DMS53 (cell line): ENCODE data around the gene TIPARP.
"Not testable (repeated sequence)": the region's sequence is repeated elsewhere in the genome, so short reads cannot be mapped to it uniquely, and the experiment has no call there.

ENCODE experiments used
- DNase-seq: peaks from one replicate; lab custom pipeline; 2025; lab: John Stamatoyannopoulos, UW

Gene TIPARP

DNA sequence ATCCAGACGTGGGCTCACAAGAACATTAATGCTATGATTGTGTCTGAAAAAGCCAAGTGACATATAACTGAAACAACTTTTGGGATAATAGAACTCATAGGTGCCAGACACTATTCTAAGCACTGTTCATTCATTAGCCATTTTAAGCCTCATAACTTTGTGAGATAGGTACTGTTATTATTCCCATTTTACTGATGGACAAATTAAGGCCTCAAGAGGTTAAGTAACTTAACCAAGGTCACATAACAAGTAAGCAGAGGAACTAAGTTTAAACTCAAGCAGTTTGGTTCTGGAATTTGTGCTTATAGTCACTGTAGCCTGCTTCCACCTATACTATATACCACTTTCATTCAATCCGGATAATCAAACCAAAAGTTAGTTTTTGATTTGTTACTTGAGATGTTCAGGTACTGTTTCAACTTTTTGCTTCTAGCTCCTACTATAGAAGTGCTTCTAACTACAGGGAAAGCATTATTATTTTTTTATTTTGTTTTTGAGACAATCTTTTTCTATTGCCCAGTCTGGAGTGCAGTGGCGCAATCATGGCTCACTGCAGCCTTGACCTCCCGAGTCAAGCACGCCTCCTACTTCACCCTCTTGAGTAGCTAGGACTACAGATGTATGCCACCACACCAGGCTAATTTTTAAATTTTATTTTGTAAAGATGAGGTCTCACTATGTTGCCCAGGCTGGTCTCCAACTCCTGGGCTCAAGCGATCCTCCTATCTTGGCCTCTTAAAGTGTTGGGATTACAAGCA lies 41.9 kb downstream of the TIPARP start:
- no peak for DNase-seq

DNA sequence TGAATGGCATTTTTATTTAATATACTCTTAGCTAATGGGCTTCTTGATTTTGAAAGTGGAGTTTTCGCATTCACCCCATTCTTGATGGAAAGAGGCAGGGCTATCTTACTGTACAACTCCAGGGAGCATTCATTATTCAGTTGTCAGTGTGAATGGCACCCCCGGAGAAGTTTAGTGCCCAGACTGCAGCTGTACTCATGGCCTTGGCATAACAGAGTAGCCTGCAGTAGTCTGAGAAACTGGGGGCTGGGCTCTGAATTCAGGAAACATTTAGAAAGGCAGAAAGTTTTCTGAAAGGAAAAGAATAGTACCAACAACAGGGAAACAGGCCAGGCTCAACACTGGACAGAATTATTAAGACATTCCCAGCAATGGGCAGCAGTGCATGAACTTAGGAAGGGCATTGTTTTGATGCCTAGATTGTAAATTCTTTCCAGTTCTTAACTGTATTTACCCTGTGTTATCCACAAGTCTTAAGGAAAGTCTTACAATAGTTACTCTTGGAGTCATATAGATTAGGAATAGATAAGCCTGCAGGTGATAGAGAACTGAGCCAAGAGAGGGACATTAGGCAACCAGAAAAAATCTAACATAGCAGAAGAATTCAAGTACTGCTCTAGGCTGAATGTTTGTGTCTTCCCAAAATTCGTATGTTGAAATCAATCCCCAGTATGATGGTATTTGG lies 44.4 kb downstream of the TIPARP start:
- no peak for DNase-seq

DNA sequence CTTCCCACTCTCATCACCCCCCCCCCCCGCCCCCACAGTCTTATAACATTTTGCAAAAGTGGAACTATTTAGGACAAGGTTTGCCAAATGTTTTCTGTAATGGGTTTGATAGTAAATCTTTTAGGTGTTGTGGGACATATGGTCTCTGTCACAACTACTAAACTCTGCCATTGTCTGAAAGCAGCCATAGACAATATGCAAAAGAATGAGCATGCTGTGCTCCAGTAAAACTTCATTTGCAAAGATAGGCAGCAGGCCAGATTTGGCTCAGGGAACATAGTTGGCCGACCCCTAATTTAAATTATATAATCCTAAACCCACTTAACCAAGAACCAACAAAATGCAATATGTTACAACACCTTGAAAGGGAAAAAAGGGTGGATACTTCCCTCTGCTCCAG lies 46.4 kb downstream of the TIPARP start:
- no peak for DNase-seq

DNA sequence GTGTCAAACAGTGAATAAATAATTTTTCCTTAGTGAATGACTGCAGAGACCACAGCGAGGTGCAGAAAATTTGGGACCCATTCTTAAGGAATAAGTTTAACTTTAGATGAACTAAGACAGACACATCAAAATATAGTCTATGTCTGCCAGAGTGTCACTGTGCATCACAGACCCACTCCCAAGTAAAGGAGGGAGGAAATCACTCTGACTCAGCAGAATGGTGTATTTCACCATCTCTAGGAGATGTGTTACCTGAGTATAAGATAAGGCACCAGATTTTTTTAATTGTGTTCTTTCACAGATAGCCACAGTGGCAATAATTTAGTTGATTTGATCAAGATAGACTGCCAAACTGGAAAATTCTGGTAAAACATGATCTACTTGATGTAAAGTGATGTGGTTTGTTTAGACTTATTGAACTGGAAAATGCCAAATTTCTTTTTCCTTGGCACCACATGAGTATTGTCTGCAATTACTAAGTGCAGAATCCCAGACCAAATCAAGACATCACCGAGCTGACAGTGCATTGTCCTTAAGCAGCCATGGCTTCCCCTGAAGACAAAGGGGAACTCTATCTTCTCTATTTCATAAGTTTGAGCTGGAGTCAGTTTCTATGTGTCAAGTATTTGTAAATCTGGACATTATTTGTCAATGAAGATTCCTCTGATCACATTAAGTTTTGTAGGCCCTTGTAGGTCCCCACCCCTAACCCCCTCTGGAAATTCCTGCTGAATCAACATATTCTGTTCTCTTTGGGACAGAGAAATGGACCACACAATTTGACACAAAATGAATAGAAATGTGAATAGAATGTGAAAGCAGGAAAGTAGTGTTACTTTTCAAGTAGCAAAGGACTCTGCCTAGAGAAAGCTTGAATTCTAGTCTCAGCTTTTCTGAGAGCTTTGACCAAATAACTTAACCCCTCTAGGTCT lies 47.6 kb downstream of the TIPARP start:
- no peak for DNase-seq

DNA sequence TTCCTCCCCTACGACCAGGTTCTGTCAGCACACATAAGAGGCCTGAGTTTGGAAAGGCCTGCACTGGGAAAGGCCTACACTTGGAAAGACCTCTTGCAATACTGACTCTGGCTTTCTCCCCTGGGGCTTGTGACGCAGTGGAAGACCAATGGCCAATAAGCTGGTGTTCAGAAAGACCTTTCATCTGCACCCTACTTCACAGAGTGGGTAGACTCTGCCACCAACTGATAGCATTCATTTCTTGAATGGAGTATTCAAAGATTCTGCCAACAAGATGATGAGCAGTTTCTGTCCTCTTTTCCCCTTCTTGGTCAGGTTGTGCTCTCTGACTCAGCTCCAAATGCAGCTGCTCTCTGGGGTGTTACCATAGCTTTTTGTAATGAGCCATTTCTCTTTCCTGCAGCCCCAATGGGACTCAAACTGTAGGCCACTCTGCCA lies 48.8 kb downstream of the TIPARP start:
- DNase-seq, result no peak

DNA sequence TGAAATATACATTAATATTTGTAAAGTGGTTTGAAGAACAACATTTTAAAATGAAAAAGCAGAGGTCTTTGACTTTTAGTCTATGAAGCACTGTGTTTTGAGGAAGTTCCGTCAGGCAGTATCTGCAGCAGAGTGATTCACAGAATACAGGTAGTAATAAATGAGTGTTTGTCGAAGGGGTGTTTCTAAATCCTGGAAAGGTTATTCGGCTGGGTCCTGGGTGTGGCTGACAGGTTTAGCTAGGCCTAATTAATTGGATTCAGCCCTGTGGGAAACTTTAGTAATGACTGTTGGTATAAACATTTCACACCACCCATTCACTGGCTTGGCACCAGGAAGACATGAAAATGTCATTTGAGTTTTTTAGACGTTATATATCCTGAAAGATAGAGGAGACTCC lies 51.3 kb downstream of the TIPARP start:
- DNase-seq, result no peak

DNA sequence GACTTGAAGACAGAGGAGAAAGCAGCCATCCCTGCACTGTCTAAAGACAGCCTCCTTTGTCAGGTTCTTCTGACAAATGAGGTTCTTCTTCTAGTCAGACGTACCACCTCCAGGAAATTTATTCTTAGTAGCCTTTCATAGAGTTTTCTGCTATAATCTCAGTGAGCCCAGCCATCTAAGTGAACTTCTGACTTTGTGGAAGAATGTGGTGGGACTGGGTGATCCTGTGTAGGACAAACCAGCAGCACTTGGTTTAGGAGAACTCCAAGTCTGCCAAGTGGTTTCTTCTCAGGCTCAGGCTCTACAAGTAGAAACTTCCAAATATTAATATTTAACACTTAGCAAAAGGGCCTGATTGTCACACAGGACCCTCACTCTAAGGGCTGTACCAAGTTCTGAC lies 52.1 kb downstream of the TIPARP start:
- no peak for DNase-seq

DNA sequence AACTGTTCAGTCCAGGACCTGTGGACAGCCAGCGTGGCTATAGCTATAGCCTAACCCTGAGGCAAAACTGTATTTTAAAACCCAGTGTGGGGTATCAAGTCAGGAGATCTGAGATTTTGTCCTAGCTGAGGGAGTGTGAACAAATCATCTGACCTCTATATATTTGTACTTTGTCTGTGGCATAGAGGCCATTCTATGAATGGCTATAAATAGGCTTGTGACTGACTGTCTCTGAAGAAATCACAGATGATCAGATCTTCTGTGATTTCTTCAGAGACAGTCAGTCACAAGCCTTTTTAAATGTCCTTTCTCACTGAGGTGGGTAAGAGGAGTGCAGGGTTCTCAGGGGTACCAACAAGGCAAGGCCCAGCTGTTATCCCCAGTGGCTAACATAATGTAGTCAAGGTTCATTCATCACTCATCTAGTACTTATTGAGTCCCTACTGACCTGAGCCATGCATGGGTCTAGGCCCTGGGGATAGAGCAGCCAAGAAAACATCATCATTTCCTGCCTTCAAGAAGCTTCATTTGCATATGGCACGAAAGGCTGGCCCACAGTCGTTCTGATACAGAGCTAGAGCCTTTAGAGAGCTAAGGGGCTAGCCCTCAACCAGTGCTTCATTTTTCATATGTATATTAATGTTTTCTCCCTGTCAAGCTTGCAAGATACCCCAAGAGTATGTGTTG lies 53.3 kb downstream of the TIPARP start:
- peak; percentile 62 for DNase-seq

DNA sequence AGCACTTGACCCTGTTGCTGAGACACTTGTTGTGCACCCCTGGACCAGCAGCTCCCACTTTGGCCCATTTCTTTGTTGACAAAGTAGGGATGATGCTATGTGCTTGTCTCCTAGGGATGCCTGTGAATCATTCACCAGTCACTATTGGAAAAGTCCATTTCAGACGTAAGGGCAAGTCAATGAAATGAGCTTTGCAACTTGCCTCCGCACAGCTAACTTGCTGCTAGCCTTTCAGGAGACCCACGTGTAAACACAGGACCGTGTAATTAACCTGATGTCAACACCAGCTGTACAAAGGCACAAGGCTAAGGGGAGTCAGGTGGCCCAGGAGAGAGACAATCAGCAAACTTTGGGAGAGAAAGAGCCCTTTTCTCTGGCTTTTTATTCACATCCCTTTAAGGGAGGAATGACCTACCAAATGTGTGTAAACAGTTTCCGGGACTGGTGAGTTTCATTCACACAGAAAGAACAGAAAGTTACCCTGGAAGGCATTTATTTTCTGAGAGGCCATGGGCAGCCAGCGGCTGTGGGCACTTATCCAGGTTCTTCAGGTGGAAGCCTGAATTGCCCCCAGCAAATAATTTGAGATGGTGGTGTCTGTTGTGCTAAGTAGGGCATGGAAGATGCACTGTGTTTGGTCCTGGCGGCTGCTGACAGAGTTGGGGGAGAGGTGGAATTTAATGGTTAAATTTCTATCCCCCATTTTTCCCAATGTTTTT lies 54.0 kb downstream of the TIPARP start:
- DNase-seq, result peak; percentile 84

DNA sequence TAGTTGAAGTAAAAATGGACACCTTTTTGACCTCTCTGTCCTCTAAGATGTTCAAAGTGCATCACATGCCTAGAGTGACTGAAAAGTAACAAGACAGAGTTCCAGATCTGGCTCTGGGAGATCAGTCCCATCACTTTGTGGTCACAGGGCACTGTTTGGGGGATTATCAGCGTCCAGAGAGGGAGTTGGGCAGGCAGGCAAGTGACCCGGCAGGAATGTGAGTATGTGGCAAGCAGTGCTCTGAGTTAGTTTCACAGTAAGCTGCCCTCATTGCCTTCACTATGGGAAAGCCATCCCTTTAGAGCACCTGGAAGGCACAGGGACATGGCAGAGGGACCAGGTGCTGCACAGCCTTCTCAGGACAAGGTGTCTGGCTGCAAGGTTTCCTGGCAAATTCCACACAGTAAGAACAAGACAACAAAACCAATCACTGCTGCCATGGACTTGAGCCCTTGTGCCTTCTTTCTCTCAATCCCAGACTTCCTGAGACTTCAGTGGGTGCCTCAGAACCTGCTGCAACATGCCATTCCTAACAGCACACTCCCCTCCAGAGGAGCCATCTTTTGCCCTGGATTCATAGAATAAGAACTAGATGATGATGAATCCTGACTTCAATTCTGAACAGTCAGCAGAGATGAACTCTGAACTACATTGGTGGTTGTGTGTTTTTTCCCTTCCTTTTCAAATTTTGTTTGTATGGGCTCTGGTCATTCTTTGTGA lies 55.2 kb downstream of the TIPARP start:
- no peak for DNase-seq

DNA sequence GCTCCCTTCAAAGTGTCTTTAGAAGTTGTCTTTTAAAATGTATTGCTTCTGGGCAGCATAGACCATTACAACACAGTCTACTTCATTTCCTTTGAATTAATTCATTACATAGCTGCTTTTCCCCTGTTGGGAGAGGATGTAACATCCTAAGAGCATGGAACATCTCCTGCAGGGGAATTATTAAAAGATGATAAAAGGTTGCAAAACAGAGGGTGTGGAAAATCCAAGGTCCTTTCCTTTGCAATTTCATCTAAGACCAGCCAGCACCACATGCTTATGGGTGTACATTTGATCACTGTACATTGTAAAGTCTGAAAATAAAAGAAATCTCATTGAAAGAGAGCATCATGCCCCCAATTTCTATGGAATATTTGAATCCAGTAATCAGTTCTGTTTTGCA lies 57.4 kb downstream of the TIPARP start:
- DNase-seq, result no peak

DNA sequence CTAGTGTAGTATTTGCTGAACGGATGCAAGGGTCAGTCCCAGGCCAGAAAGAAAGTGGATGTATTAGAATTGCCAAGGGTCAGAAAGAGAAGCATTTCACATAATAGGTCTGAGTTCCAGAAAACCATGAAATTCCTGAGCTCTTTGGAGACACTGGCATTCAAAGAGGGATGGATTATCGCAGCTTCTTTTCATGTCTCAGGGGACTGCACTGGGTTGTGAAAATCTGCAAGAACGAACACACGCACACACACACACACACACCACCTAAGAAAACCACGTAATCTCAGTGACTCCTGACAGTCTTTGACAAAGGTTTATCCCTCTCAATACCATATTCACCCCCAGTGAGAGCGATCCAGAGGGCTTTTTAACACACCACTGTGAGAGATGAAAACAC lies 57.9 kb downstream of the TIPARP start:
- DNase-seq, result no peak

DNA sequence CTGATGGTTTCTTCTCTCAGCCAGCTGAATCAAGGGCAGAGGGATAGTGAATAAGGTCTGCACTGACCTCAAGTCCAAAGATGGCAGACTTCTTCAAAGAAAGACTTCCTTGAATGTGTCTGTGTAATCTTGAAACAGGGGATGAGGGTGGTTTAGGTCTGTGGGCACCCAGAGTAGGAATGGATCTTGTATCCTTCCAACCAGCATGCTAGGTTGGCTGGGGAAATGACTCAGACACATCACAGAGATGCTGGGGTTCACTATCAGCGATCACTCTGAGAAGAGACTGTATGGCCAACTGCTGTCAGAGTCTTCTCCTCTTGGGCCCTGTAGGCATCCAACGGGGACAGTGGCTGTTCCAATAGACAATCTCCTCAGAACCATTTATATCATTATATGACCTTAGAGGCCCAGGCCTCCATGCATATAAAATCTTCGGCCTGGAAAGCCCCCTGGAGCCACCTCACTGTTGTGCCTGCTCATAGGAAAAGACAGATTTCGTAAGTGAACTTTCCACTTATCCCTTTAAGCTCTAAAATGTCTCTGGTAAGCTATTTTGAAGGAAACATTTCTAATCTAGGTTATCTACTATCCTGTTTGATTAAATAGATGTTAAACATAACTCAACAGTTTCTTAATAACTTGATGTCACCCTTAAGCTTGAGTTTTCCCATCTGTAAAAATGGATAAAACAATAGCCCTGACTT lies 58.5 kb downstream of the TIPARP start:
- no peak for DNase-seq

DNA sequence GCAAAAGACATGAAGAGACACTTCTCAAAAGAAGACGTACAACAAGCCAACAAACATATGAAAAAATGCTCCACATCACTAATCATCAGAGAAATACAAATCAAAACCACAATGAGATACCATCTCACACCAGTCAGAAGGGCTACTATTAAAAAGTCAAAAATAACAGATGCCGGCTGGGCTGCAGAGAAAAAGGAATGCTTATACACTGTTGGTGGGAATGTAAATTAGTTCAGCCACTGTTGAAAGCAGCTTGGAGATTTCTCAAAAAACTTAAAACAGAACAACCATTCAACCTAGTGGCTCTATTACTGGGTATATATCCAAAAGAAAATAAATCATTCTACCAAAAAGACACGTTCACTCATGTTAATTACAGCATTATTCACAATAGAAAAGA lies 60.3 kb downstream of the TIPARP start:
- not testable (repeated sequence) for DNase-seq

DNA sequence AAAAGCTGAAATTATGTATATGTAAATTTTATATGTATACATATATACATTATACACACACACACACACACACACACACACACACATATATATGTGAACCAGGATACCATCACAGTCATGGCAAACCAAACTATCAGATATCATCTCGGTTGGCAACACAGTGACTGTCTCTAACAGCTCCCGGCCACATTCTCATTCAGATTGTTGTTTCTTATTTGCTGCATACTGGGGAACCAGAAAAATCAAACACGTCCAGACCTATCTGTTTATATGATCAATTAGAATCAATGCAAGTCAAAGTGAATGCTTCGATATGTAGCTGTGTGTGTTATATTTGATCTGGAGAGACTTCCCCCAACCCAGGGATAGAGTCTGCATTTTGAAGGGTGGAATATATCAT lies 61.1 kb downstream of the TIPARP start:
- DNase-seq, result no peak

DNA sequence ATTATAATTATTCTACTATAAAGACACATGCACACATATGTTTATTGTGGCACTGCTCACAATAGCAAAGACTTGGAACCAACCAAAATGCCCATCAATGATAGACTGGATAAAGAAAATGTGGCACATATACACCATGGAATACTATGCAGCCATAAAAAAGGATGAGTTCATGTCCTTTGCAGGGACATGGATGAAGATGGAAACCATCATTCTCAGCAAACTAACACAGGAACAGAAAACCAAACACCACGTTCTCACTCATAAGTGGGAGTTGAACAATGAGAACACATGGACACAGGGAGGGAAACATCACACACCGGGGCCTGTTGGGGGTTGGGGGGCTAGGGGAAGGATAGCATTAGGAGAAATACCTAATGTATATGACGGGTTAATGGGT lies 62.7 kb downstream of the TIPARP start:
- DNase-seq, result not testable (repeated sequence)

DNA sequence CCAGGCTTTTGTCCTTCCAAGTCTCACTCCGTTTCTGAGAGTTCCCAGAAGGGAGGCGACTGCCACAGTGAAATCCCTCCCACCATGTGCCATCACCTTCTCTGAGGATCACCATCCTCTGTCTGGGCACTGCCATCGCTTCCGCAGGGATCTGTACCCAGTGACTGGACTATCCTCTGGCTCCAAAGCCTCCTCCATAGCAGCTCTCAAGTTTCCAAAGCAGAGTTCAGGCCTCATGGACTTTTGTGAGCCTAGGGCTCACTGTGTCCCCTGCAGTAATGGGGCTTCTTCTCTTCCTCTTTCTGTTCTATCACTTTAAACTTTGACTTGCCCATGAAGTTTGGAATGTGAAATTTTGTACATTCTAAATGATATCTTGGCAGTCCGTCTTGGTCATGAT lies 63.9 kb downstream of the TIPARP start:
- DNase-seq, result no peak

DNA sequence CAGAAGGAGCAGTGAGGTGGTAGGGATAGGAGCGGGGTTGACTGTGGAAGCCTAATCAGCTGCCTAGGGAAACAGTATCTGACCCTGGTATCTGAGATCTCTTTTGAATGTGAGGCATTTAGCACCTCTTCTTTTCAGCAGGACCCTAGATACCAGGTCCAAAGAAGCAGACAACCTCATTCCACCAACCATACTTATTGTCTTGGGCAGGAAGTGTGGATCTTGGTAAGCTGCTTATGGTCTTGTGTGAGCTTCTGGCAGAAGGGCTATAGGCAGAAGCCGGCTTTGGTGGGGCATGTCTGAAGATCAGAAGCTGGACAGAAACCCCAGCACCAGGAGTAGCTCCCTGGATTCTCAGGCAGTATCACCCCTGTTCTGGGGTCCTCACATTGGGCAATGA lies 65.6 kb downstream of the TIPARP start:
- DNase-seq, result no peak

DNA sequence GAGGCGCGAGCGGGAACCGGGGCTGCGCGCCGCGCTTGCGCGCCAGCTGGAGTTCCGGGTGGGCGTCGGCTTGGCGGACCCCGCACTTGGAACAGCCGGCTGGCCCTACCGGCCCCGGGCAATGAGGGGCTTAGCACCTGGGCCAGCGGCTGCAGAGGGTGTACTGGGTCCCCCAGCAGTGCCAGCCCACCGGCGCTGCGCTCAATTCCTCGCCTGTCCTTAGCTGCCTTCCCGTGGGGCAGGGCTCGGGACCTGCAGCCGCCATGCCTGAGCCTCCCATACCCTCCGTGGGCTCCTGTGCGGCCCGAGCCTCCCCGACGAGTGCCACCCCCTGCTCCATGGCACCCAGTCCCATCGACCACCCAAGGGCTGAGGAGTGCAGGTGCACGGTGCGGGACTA lies 66.2 kb downstream of the TIPARP start:
- not testable (repeated sequence) for DNase-seq

DNA sequence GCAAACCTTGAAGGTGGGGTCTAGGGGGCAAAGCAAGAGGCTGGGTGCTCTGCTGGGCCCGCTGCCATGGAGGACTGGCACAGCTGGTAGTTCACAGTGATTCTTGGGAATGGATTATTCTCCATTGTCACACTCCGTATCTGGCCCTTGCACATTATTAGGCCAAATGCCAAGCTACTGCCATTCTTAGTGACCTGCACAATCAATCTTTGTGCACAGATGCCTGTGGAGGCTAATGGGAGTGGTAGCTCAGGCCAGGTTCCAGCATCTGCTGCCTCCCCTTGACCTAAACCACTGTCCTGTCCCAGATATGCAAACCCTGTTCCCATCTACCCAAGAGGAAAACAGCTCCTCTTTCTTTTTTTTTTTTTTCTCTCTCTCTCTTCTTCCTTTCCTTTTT lies 67.5 kb downstream of the TIPARP start:
- no peak for DNase-seq
